ENCODE measurements around the gene NCS1.
"Not testable (repeated sequence)": the region's sequence is repeated elsewhere in the genome, so short reads cannot be mapped to it uniquely, and the experiment has no call there.

The NCS1 gene

DNA sequence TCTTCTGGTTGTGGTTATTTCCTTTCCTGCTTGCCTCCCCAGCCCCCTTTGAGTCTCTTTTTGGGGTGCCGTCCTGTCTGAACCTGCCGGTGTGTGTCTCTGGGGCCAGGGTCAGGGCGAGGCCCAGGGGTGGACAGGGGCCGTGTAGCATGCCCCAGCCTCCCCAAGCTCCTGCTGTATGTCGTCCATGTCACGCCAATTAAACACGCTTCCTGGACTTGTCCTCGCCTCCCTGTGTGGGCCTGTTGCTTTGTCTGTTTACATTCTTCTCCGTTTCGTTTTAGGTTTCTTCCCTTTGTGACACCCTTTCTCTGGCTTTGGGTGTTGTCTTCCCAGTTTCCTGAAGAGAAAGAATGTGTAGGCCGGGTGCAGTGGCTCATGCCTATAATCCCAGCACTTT, 64.9 kb downstream of the NCS1 start:
- no peak for DNase-seq (ENCODE audit: low read depth in 3 of 3)

DNA sequence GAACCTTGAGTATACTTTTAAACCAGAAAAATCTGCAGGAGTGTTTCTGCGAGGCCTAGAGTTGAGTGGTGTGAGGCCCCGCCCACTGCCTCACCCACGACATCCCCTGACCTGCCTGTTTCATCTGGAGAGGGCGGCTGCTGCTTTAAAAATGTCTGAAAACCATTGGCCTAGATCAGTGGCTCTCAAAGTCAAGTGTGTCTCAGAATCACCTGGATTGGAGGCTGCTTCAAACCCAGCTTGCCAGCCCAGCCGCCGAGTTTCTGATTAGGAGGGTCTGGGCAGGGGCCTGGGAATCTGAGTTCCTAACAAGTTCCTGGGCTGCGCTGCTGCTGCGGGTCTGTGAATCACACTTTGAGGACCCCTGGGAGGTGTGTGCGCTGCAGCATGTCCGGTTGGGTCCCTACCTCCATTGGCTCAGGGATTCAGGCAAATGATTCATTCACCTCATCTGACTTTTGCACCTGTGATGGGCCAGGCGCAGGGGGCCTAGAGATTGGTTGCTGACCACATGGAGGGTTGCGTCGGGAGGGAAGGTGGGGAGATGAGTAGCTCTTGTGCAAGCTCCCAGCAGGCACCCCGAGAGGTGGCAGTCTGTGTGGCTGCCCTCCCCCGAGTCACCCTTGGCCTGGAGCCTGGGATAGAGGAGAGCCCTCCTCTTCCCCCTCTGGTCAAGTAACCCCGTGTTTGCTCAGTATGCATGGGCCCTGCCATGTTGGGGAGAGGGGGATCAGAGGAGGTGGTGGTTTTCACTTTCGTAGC, 65.7 kb downstream of the NCS1 start:
- no peak for DNase-seq (ENCODE audit: low read depth in 3 of 3)

DNA sequence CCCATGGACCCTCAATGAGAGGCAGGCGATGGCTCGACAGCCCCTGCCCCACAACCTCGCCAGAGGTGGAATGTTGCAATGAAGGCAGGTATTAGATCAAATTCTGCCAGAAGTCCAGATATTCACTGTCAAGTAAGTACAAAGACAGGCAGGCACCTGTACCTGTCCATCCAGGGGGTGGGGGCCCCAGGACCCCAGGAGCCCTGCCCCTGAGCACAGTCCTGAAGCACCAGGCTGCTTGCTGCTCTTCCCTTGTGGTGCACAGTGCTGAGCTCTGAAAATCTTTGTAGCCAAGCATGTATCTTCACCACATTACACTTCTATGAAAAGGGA, 67.1 kb downstream of the NCS1 start:
- no peak for DNase-seq (ENCODE audit: low read depth in 3 of 3)

DNA sequence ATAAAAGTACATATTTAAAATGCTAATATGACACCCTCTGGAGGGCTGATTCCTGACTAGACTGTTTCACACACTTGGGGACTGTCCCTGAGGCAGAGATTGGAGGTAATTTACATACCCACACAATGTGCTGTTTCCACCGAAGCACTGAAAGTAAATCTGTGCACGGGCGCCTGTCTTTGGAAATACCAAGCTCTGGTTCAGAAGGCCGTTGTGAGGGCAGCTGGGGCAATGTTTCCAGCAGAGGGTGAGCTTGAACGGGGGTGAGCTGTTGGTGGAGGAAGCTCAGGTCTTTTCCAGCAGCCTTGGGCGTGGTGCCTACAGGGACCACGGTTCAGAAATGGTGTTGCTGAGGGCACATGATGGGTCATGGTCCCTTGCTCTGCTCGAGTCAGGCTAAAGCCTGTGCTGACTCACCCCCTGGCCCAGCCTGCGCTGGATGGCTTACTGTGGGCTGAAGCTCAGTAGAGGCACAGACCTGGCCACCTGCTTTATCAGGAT, 67.6 kb downstream of the NCS1 start:
- DNase-seq (ENCODE audit: low read depth in 3 of 3), result peak; percentile 26 to 38 (median 32)

DNA sequence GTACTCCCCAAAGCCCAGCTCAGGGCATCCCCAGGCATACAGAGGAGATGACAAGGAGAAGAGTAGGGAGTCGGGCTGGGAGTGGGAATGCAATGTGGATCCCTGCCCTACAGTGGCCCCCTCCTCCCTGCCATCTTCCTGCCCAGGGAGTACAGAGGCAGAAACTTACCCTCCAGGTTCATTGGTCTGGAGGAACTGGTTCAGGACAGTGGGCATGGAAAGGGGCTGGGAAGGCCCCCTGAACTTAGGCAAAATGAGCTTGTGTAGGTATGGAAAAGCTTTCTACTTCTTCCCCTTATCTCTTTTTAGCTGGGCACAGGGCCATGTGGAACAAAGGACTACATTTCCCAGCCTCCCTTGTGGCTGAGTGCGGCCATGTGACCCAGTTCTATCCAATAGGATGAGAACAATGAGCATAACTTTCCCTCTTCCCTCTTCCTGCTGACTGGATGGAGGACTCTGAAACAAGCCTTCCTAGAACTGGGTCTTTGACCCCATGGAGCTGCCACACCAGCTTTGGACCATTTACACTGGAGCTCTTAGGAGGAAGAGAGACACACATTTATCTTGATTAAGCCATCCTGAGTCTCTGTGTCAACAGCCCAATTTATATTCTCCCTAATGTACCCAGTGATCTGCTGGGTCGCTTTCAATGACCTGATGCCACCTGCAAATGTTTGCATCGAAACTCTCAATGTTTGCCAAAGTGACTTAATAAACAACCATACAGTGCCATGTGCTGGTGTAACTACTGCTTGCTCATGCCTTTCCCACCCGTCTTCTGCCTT, 68.4 kb downstream of the NCS1 start:
- DNase-seq (ENCODE audit: low read depth in 3 of 3), result peak in 1 of 3 donors; percentile 40

DNA sequence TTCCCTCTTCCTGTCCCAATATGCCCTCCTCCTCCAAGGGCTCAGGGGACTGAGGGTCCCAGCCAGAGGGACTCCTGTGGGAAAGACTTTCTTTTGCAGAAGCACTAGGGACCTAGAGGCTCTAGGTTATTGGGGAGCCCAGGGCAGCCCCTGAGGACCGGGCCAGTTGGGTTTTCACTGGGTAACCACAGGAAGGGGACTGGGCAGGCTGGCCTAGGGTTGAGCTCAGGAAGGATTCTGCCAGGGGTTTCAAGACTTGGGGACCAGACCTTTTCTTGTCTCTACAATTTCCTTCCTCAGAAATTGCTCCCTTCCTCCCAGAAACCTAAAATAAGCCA, 69.0 kb downstream of the NCS1 start:
- DNase-seq (ENCODE audit: low read depth in 3 of 3), result no peak

DNA sequence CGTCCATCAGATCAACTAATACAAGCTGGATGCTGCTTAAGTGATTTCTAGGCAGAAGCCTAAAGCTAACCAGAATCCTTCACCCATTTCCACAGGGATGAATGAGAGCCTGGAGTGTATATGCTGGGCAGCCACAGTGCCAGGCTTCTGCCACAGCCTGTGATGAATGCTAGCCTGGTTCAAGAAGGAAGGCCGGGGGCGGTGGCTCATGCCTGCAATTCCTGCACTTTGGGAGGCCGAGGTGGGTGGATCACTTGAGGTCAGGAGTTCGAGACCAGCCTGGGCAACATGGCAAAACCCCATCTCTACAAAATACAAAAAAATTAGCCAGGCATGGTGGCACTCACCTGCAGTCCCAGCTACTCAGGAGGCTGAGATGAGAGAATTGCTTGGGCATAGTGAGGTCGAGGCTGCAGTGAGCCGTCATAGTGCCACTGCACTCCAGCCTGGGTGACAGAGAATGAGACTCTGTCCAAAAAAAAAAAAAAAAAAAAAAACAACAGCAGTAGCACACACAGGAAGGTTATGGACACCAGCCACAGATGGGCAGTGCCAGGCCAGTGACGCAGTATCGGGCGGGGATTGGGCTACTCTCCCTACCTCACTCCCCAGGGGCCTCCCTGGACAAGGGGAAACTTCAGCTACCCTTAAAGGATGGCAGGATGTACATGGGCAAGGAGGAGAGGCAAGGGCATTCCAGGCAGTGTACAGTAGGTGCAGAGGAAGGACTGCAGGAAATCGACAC, 70.2 kb downstream of the NCS1 start:
- DNase-seq (ENCODE audit: low read depth in 3 of 3), result no peak

DNA sequence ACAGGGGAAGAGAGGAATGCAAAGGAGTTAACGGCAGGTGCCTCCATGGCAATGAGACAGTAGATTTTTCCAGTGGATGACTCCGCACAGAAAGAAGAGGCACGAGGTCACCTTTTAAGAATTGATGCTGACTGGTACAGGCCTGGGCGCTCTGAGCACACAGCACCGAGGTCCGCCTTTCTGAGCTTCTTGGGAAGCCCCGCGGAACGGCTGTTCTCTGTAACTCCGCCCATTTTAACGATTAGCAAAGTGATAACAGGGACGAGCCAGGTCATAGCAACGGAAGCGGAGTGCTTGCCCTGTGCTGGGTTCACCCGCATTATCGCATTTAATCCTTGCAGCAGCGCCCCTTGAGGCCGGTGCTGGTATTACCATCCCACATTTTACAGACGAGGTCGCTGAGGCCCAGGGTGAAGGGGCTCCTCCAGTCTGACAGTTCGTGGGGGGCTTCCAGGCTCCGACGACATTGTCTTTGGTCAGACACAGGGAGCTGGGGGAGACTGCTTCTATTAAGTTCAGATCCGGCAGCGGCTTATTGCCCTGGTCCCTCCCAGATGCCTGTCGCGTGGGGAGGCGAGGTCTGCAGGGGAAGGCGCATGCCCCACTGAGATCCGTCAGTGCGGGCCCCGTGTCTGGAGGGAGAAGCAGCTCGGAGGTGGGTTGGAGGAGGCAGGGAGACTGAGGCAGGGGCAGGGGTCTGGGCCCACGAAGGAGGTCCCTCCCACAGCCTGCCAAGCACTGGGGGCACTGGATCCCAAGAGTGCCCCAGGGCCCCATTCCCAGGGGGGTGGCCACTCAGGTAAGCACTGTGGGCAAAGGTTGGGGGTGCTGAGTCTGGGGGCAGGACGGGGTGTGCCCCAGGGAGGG, 71.0 kb downstream of the NCS1 start:
- DNase-seq (ENCODE audit: low read depth in 3 of 3), result peak; percentile 67 to 75 (median 69)

DNA sequence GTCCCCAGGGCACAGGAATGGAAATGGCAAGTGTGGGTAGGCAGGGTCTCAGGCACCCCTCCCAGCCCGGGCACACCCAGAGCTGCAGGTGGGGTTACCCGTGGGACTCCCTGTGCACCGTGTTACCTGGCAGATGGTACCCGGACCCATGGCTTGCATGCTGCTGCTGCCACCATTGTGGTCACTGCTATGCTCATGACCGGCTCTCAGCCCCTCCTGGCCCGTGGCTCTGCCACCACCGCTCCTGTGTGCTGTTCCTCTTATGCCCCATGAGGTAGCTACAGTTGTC, 71.6 kb downstream of the NCS1 start:
- DNase-seq (ENCODE audit: low read depth in 3 of 3), result no peak

DNA sequence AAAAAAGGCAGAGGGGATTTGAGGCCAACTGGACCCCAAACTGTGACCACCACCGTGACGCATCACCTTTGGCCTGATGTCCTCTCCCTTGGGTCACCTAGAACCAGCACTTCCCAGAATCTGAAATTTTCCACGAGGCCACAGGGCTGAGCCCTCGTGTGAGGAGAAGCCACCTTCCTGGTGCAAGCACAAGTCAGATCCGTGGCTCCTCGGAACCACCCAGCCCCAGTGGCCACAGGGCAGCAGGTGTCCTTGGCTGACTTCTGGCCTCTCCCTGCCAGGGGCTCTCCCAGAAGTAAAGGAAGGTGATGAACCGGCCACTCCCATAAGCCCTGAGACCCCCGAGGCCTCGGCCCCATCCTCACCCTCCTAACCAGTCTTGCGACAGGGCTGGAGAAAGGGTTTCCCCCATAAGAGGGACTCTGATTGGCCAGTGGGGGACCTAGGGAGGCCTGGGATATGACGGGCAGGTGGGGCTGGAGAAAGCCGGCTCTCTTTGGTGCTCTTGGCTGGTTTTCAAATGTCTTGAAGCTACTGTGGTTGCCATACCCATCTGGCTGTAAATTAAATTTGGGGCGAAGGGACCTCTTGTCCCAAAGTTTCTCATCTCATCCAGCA, 72.5 kb downstream of the NCS1 start:
- DNase-seq (ENCODE audit: low read depth in 3 of 3), result no peak

DNA sequence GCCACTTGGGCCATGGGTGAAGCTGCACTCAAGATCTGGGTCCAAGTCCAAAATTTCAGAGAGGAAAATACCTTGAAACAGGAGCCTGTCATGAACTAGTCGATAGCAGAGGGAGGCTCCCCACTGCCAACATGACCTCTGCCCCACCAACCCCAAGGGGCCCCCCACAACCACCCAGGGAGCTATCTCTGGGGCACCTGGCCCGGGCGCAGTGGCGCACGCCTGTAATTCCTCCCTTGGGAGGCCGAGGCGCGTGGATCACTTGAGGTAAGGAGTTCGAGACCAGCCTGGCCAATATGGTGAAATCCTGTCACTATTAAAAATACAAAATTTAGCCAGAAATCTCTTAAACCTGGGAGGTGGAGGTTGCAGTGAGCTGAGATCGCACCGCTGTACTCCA, 73.3 kb downstream of the NCS1 start:
- DNase-seq (ENCODE audit: low read depth in 3 of 3), result no peak

DNA sequence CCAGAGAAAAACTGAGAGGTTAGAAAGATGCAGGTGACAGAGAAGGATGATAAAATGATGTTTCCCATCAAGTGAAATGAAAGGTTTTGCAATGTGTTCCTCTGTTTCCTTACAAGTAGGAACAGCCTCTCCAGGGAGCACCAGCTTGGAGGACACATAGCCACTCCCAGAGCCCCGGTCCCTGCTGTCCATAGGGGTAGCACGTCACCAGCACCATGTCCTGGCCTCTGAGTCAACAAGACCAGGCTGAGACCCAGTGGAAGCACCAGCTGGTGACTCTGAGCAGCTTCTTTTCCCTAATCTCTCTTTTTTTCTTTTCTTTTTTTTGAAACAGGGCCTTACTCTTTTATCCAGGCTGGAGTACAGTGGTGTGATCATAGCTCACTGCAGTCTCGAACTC, 73.9 kb downstream of the NCS1 start:
- DNase-seq (ENCODE audit: low read depth in 3 of 3), result no peak

DNA sequence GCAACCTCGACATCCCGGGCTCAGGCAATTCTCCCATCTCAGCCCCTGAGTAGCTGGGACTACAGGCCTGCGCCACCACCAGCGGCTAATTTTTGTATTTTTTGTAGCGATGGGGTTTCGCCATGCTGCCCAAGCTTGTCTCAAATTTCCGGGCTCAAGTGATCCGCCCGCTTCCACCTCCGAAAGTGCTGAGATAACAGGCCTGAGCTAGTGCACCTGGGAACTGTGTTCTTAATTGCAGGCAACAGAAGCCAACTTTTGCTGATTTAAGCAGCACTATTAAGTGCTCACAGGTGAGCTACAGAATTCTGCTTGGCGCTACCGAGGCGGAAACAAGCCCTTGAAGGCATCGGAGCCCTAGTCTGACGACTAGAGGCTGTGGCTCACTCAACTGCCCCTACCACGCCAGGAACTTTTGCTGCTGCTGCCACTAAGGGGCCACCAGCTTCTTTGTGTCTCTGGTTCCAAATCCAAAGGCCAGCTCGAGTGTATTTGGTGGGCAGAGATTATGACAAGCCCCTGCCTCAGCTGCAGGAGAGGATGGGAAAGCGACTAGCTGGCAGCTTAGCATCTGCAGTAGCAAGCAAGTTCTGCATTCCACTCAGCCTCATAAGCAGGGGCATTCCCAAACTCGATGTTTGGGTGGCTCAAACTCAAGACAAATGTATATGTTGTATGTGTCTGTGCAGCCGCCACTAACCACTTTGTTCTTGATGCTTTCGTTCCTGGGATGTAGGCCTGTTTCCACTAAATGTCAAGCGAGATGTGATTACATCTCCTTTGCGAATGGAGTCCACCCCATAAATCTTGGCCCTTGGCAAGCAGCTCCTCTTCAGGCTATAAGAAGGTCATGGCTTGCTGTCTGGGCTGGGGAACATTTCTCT, 82.8 kb downstream of the NCS1 start:
- no peak for DNase-seq (ENCODE audit: low read depth in 3 of 3)

DNA sequence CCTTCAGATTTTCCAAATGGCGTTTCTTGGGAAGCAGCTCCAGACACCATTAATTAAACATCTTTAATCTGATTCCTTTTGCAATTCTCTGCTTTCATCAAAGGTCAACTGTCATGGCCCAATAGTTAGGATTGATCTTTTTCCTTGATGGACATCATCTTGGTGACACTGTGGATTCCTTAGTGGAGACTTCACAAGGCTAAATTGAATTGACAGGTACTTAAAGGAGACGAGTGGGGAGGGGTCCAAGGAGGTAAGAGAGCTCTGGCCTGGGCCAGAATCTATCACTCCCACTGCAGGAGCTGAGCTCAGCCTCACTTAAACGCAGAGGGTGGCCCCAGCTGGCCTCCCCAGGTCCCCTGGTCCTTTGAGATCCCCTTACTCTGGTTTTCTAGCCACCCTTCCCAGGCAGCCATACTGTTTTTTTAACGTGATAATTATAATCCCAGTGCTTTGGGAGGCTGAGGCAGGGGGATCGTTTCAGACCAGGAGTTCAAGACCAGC, 83.5 kb downstream of the NCS1 start:
- DNase-seq (ENCODE audit: low read depth in 3 of 3), result no peak

DNA sequence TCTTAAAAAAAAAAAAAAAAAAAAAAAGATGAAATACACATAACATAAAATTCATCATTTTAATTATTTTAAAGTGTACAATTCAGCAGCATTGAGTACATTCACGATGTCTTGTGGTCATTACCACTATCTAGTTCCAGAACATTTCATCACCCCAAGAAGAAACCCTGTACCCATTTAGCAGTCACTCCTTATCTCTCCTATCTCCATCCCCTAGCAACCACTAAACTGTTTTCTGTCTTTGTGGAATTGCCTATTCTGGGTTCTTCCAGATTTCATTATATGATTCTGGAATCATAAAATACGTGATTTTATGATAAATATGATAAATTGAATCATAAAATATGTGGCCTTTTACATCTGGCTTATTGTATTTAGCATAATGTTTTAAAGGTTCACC, 84.4 kb downstream of the NCS1 start:
- DNase-seq (ENCODE audit: low read depth in 3 of 3), result no peak

DNA sequence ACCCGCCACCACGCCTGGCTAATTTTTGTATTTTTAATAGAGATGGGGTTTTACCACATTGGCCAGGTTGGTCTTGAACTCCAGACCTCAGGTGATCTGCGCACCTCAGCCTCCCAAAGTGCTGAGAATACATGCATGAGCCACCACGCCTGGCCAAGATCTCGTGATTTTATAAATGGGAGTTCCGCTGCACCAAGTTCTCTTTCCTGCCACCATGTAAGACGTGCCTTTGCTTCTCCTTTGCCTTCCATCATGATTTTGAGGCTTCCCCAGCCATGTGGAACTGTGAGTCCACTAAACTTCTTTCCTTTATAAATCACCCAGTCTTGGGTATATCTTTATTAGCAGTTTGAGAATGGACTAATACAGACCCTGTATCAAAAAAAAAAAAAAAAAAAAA, 85.9 kb downstream of the NCS1 start:
- not testable (repeated sequence) for DNase-seq (ENCODE audit: low read depth in 3 of 3)

DNA sequence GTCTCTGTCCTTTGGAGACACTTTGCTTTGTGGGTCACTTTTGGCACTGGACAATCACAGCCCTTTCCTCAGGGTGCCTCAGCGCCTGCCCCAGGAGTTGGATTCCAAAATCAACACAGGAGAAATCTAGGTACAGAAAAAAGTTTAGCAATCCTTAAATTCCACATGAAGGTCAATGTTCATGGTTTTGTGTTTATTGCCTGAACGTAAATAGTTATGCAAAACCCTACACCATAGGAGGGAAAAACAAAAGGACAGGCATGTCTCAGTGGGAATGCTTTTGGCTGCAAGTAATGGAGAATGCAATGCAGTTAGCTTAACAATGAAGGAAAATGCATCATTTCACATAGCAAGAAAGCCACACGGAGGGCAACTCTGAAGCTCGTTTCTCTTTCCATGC, 86.8 kb downstream of the NCS1 start:
- no peak for DNase-seq (ENCODE audit: low read depth in 3 of 3)

DNA sequence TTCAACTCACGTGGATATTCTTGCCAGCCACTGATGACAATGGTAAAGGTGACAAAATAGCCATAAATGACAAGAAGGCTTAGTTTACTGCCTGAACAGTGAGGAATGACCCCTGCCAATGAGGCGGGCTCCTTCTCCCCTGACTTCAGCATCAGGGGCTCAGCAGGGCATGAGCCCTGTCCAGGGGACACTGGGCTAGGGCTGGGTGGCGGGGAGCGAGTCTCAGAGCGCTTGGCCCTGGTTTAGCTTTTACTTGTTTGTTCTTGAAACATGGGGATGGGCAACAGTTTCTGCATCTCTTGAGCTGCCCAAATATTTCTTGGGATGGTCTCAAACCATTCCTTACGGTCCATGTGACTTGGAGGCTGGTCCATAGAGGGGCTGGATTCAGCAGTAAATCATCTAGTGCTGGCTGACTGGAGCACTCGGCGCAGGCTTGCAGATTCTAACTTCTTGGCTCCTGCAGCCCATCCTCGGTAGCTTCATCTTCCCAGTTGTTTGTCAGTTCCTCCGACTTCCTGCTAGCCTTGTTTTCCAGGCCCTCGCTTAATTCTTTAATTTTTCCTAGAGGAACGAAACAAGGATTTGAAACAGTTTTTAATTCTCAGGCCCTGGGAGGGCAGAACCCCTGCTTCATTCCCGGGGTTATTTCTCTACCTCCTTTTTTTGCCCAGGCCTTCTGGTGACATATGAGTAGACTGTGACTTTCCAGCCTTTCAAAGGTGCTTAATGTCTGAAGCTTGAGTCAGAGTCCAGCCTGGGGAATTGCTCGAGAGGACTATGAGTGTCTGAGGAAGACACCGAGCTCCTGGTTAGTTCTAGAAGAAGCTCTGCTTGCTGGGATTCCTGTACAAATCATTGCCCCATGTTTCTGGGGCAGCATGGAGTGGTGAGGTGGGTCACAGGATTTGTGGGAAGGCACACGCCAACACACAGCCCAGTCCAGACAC, 88.9 kb downstream of the NCS1 start:
- DNase-seq (ENCODE audit: low read depth in 3 of 3), result no peak

DNA sequence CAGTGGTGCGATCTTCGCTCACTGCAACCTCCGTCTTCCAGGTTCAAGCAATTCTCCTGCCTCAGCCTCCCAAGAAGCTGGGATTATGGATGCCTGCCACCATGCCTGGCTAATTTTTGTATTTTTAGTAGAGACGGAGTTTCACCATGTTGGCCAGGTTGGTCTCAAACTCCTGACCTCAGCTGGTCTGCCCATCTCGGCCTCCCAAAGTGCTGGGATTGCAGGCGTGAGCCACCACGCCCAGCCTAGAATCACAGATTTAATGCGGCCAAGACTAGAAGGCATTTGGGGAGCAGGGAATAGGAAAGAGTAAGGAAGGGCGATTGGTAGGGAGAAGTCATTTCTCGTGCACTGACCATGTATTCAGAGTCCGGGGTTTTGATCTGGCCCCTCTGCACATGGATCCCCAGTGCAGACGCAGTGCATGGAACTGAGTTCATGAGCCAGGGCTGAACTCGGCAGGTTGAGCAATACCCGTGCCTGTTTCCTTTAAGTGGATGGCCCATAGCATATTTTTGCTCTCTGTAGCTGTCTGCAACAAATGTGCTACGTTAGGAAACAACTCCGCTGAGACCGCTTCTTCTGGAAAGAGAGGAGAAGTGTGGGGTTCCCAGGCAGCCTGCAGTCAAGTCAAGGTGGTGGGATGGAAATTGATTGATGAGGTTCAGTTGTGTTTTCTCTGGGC, 90.0 kb downstream of the NCS1 start:
- DNase-seq (ENCODE audit: low read depth in 3 of 3), result no peak
